PC-3 (cell line): ENCODE results near the gene EBLN1. TPM values are rescaled to one million over a fixed set of nuclear protein-coding genes. Genes with fewer than 3 reads are reported as not detected.

Experiments used
- ATAC-seq: fragments of 200-7000 bp; cut with Tn5 transposase; 2 replicates; pipeline ENCODE4 v1.9.1; 2020; ENCODE audit warnings: mild to moderate bottlenecking, moderate library complexity
- BruUV-seq: library from RNA; stranded (reverse); fragments of 400-500 nt; replicated peaks from 2 replicates; lab custom pipeline; 2021; lab: Mats Ljungman, UMichigan
- CTCF ChIA-PET: fragments of 300-600 bp; sonication (Branson Sonifier 250); formaldehyde crosslinking; loops from one replicate; lab custom pipeline; 2022; ENCODE audit warnings: antibody characterized with exemption; lab: Charles Lee
- POLR2A ChIA-PET: fragments of 300-600 bp; sonication (Branson Sonifier 250); formaldehyde crosslinking; loops from one replicate; lab custom pipeline; 2022; ENCODE audit warnings: antibody characterized with exemption; ENCODE audit not compliant: unreplicated experiment; lab: Charles Lee
- DNase-seq: peaks from one replicate; pipeline ENCODE4 v3.0.0-alpha.2; 2015
- H2AFZ ChIP-seq: fragments of 300-600 bp; sonication (generic); 2 replicates; pipeline ENCODE4 v1.6.0; 2016; ENCODE audit warnings: antibody characterized with exemption, low read length
- H3F3A ChIP-seq: fragments of 300-600 bp; sonication (generic); one replicate; pipeline ENCODE4 v1.6.0; 2017; ENCODE audit warnings: antibody characterized with exemption, low read length, control low read depth, mild to moderate bottlenecking; ENCODE audit not compliant: unreplicated experiment
- H3K27ac ChIP-seq: fragments of 300-600 bp; sonication (generic); 2 replicates; pipeline ENCODE4 v1.5.1; 2016; ENCODE audit warnings: mild to moderate bottlenecking, low read length
- H3K27me3 ChIP-seq: fragments of 300-600 bp; sonication (generic); 2 replicates; pipeline ENCODE4 v1.6.1; 2016; ENCODE audit warnings: low read length, mixed read lengths
- H3K36me3 ChIP-seq: fragments of 300-600 bp; sonication (generic); 2 replicates; pipeline ENCODE4 v1.6.1; 2016; ENCODE audit warnings: low read depth, mixed run types, low read length, mixed read lengths
- H3K4me1 ChIP-seq: fragments of 300-600 bp; sonication (generic); 2 replicates; pipeline ENCODE4 v1.5.1; 2016; ENCODE audit warnings: low read length; ENCODE audit not compliant: insufficient read depth
- H3K4me2 ChIP-seq: fragments of 300-600 bp; sonication (generic); 2 replicates; pipeline ENCODE4 v1.6.0; 2016; ENCODE audit warnings: low read length
- H3K4me3 ChIP-seq: fragments of 300-600 bp; sonication (generic); 2 replicates; pipeline ENCODE4 v1.5.1; 2016; ENCODE audit warnings: mild to moderate bottlenecking, low read length, mixed read lengths
- H3K79me2 ChIP-seq: fragments of 300-600 bp; sonication (generic); 2 replicates; pipeline ENCODE4 v1.6.1; 2017; ENCODE audit warnings: low read length, mixed read lengths
- H3K9ac ChIP-seq: fragments of 300-600 bp; sonication (generic); 2 replicates; pipeline ENCODE4 v1.6.0; 2016; ENCODE audit warnings: mild to moderate bottlenecking, low read length
- H3K9me2 ChIP-seq: fragments of 300-600 bp; sonication (generic); replicated peaks from 2 replicates; pipeline ENCODE4 v1.6.1; 2016; ENCODE audit warnings: mixed run types, low read length, mixed read lengths
- H3K9me3 ChIP-seq: fragments of 300-600 bp; sonication (generic); 2 replicates; pipeline ENCODE4 v1.6.1; 2016; ENCODE audit warnings: low read length, mixed read lengths
- H4K20me1 ChIP-seq: fragments of 300-600 bp; sonication (generic); 2 replicates; pipeline ENCODE4 v1.6.1; 2016; ENCODE audit warnings: low read length, mixed read lengths
- CTCF ChIP-seq: fragments of 300-600 bp; sonication (generic); conservative IDR thresholded peaks from 2 replicates; pipeline ENCODE4 v1.5.1; 2017; ENCODE audit warnings: antibody characterized with exemption, low read depth, mild to moderate bottlenecking, low read length
- EZH2 ChIP-seq: fragments of 300-600 bp; sonication (generic); IDR thresholded peaks from one replicate; pipeline ENCODE4 v1.6.1; 2017; ENCODE audit warnings: antibody characterized with exemption, mild to moderate bottlenecking, low read length; ENCODE audit not compliant: unreplicated experiment
- EZH2phosphoT487 ChIP-seq: fragments of 300-600 bp; sonication (generic); IDR thresholded peaks from 2 replicates; pipeline ENCODE4 v1.6.1; 2018; ENCODE audit warnings: mild to moderate bottlenecking, antibody characterized with exemption, low read length, borderline replicate concordance
- intact Hi-C: fragments of 100-400 bp; cut with micrococcal nuclease; formaldehyde crosslinking; loops from 2 replicates; pipeline ENCODE4 v1.9.0; 2023
- total RNA-seq: library from RNA; depleted of rRNA; stranded (reverse); fragments of >200 nt; gene quantifications from 2 replicates; pipeline ENCODE4 v1.2.3, GENCODE V29; 2014

EBLN1 gene
- total RNA-seq, 1 experiment from 2014 or later: not detected

- no peaks in the 10 kb centered on the region for H3K36me3 ChIP-seq
- H3K27ac ChIP-seq: no peak overlapping the region
- DNase-seq: no peak
- H3K27me3 ChIP-seq: no peaks in the 10 kb centered on the region
- H3K4me3 ChIP-seq: no peak overlapping the region
- H2AFZ ChIP-seq: no peak overlapping the region
- TF ChIP-seq CTCF (no peak), EZH2 (no peak), EZH2phosphoT487 (no peak)
- intact Hi-C loops: no loop called here
- peaks cover 4% of the 10 kb centered on the region; the same call in 1 of the 2 replicates for H3K4me1 ChIP-seq
- no peaks in the 10 kb centered on the region for H3K9me3 ChIP-seq
- H3K9ac ChIP-seq: no peak overlapping the region
- no peaks in the 10 kb centered on the region for H3K9me2 ChIP-seq
- no peaks in the 10 kb centered on the region for H3F3A ChIP-seq
- BruUV-seq: no TSS peak
- no peak overlapping the region for H3K4me2 ChIP-seq
- no peaks in the 10 kb centered on the region for H4K20me1 ChIP-seq
- H3K79me2 ChIP-seq: no peaks in the 10 kb centered on the region
- ChIA-PET CTCF (no interaction called here), POLR2A (no interaction called here)
- ATAC-seq: no peak
Measured at GRCh38 chr10:22180724-22181123, 37.1 kb downstream of the EBLN1 start.

- TF ChIP-seq CTCF: no peak
- no peak for TF ChIP-seq EZH2phosphoT487
- no peak for TF ChIP-seq EZH2
- ATAC-seq (peak; percentile 90), DNase-seq (peak; percentile 54)
- Histone ChIP-seq H3K9ac (no peak overlapping the region), H4K20me1 (no peaks in the 10 kb centered on the region), H3K36me3 (no peaks in the 10 kb centered on the region), H3K4me3 (no peak overlapping the region), H3K4me1 (peaks cover 18% of the 10 kb centered on the region), H3F3A (no peaks in the 10 kb centered on the region), H2AFZ (no peak overlapping the region), H3K79me2 (no peaks in the 10 kb centered on the region), H3K27ac (no peak overlapping the region), H3K27me3 (no peaks in the 10 kb centered on the region), H3K9me3 (no peaks in the 10 kb centered on the region; the same call in 1 of the 2 replicates), H3K9me2 (no peaks in the 10 kb centered on the region), H3K4me2 (peak overlapping the region; percentile 35; the same call in 1 of the 2 replicates)
- POLR2A ChIA-PET: no interaction called here
- CTCF ChIA-PET: interaction anchor here (0.7 kb wide), 1 partner anchor 235 kb away, joined by 11 read pairs; no protein-coding TSS in a partner anchor
- no TSS peak for BruUV-seq
- intact Hi-C loops: no loop called here
Measured at GRCh38 chr10:22174442-22174841, 43.4 kb downstream of the EBLN1 start.

- intact Hi-C loops: no loop called here
- Histone ChIP-seq H3K4me3 (no peak overlapping the region), H2AFZ (no peak overlapping the region), H3K27ac (no peak overlapping the region), H4K20me1 (no peaks in the 10 kb centered on the region), H3K79me2 (no peaks in the 10 kb centered on the region), H3K9me2 (no peaks in the 10 kb centered on the region), H3K4me1 (peaks cover 18% of the 10 kb centered on the region), H3K9ac (no peak overlapping the region), H3K27me3 (no peaks in the 10 kb centered on the region), H3K36me3 (no peaks in the 10 kb centered on the region), H3K4me2 (no peak overlapping the region), H3F3A (no peaks in the 10 kb centered on the region), H3K9me3 (no peaks in the 10 kb centered on the region; the same call in 1 of the 2 replicates)
- ATAC-seq (no peak), DNase-seq (no peak)
- CTCF ChIA-PET: no interaction called here
- POLR2A ChIA-PET: no interaction called here
- BruUV-seq: no TSS peak
- TF ChIP-seq EZH2phosphoT487: no peak
- no peak for TF ChIP-seq CTCF
- TF ChIP-seq EZH2: no peak
Measured at GRCh38 chr10:22171131-22171530, 46.7 kb downstream of the EBLN1 start.
